ENCODE measurements around the gene PCNP.

DNA sequence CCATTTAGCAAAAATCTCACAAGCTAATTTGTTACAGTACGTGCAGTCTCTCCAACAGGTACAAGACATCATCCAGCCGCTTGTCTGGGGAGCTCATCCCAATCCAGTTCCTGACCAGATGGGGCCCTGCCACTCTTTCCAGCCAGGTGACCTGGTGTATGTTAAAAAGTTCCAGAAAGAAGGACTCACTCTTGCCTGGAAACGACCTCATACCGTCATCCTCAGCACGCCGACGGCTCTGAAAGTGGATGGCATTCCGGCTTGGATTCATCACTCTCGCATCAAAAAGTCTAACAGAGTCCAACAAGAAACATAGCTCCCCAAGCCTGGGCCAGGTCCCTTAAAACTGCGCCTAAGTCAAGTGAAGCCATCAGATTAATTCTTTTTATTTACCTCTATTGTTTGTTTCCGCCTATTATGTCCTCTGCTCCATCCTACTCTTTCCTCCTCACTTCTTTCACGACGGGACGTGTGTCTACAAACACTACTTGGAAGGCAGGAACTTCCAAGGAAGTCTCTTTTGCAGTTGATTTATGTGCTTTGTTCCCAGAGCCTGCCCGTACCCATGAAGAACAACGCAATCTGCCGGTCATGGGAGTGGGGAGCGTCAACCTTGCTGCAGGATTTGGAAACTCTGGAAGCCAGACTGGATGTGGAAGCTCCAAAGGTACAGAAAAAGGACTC lies 65.4 kb downstream of the PCNP start:
- TF ChIP-seq CTCF (IDR thresholded peaks at IDR 0.05), result no peak
- TF ChIP-seq POLR2A (IDR thresholded peaks at IDR 0.05), result no peak
- no peak for TF ChIP-seq POLR2AphosphoS5 (IDR thresholded peaks at IDR 0.05)

Measured in breast epithelium (tissue), 3 donors.